ENCODE data around the gene OR5K3. TPM values are rescaled to one million over a fixed set of nuclear protein-coding genes. Genes with fewer than 3 reads are reported as not detected.

The OR5K3 gene, protein sequence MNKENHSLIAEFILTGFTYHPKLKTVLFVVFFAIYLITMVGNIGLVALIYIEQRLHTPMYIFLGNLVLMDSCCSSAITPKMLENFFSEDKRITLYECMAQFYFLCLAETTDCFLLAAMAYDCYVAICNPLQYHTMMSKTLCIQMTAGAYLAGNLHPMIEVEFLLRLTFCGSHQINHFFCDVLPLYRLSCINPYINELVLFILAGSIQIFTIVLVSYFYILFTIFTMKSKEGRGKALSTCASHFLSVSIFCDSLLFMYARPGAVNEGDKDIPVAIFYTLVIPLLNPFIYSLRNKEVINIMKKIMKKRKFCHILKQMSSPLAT
- not detected for total RNA-seq
- not detected for polyA plus RNA-seq
- long read RNA-seq, donor 1, result 0 reads
- long read RNA-seq, donor 2, result 0 reads
- long read RNA-seq, donor 3, result 0 reads
- long read RNA-seq, donor 4, result 0 reads
- long read RNA-seq, donor 5, result 0 reads
- long read RNA-seq, donor 6, result 0 reads
- long read RNA-seq, donor 7, result 0 reads
- long read RNA-seq, donor 8, result 0 reads
- long read RNA-seq, donor 9, result 0 reads
- long read RNA-seq, donor 10, result 0 reads

DNA sequence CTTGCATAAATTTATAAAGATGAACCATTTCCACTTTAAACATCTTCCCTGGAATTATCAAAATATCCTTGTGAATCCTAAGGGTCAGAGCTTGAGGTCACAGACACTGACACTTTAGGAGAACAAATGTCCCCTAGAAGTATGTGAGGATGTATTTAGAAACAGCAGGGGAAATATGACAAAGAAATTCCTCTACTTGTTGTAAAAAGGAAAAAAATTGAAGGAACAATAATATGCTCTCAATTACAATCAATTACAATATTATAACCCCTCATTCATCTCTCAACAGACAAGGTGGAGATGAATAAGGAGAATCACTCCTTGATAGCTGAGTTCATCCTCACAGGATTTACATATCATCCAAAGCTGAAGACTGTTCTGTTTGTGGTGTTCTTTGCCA lies at the start of gene OR5K3:
OR5K3 (plus strand) TSS at position 301 of the 400 bp plus-strand sequence; CDS start at position 301, 0 bp downstream.
- H3K9me3 ChIP-seq, result no peaks in the 10 kb centered on the region
- DNase-seq, result no peak
- no peak within 1 kb of the TSS for H3K27ac ChIP-seq
- H3K36me3 ChIP-seq, result no peaks in the 10 kb centered on the region
- no peaks in the 10 kb centered on the region for H3K4me1 ChIP-seq
- H3K4me3 ChIP-seq, result no peak within 1 kb of the TSS
- intact Hi-C loops (cut with DNase I; ENCODE audit: low total_unique reads), result no loop called here
- H3K27me3 ChIP-seq, result peaks cover 0 to 3% (median 0%) of the 10 kb centered on the region in 3 donors
- TF ChIP-seq POLR2A (IDR thresholded peaks at IDR 0.05) (no peak), EP300 (IDR thresholded peaks at IDR 0.05) (no peak), POLR2AphosphoS5 (IDR thresholded peaks at IDR 0.05) (no peak)
- TF ChIP-seq, protein P1, sequence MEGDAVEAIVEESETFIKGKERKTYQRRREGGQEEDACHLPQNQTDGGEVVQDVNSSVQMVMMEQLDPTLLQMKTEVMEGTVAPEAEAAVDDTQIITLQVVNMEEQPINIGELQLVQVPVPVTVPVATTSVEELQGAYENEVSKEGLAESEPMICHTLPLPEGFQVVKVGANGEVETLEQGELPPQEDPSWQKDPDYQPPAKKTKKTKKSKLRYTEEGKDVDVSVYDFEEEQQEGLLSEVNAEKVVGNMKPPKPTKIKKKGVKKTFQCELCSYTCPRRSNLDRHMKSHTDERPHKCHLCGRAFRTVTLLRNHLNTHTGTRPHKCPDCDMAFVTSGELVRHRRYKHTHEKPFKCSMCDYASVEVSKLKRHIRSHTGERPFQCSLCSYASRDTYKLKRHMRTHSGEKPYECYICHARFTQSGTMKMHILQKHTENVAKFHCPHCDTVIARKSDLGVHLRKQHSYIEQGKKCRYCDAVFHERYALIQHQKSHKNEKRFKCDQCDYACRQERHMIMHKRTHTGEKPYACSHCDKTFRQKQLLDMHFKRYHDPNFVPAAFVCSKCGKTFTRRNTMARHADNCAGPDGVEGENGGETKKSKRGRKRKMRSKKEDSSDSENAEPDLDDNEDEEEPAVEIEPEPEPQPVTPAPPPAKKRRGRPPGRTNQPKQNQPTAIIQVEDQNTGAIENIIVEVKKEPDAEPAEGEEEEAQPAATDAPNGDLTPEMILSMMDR (IDR thresholded peaks at IDR 0.05), result no peak

DNA sequence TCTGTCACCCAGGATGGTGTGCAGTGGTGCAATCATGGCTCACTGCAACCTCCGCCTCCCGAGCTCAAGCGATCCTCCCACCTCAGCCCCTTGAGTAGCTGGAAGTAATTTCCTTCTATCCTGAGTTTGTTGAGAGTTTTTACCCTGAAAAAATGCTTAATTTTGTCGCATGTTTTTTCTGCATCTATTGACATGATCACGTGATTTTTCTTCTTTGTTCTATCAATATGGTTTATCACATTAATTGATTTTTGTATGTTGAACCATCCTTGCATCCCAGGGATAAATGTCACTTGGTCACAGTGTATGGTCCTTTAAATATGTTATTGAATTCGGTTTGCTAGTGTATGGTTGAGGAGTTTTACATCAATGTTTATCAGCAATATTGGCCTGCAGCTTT lies 48.7 kb upstream of the OR5K3 start:
- no peaks in the 10 kb centered on the region for H3K27me3 ChIP-seq
- intact Hi-C loops (cut with DNase I; ENCODE audit: low total_unique reads), result no loop called here
- no peaks in the 10 kb centered on the region for H3K4me1 ChIP-seq
- H3K27ac ChIP-seq, result no peak overlapping the region
- no peaks in the 10 kb centered on the region for H3K36me3 ChIP-seq
- no peak overlapping the region for H3K4me3 ChIP-seq
- 80 to 91% (median 84%) methylated on average over 6 of the region's 6 CpGs for WGBS, 5 donors
- TF ChIP-seq, protein P1 (IDR thresholded peaks at IDR 0.05), result no peak
- TF ChIP-seq POLR2A (IDR thresholded peaks at IDR 0.05), result no peak
- no peak for TF ChIP-seq EP300 (IDR thresholded peaks at IDR 0.05)
- TF ChIP-seq POLR2AphosphoS5 (IDR thresholded peaks at IDR 0.05), result no peak
- H3K9me3 ChIP-seq, result no peaks in the 10 kb centered on the region
- DNase-seq, result no peak

DNA sequence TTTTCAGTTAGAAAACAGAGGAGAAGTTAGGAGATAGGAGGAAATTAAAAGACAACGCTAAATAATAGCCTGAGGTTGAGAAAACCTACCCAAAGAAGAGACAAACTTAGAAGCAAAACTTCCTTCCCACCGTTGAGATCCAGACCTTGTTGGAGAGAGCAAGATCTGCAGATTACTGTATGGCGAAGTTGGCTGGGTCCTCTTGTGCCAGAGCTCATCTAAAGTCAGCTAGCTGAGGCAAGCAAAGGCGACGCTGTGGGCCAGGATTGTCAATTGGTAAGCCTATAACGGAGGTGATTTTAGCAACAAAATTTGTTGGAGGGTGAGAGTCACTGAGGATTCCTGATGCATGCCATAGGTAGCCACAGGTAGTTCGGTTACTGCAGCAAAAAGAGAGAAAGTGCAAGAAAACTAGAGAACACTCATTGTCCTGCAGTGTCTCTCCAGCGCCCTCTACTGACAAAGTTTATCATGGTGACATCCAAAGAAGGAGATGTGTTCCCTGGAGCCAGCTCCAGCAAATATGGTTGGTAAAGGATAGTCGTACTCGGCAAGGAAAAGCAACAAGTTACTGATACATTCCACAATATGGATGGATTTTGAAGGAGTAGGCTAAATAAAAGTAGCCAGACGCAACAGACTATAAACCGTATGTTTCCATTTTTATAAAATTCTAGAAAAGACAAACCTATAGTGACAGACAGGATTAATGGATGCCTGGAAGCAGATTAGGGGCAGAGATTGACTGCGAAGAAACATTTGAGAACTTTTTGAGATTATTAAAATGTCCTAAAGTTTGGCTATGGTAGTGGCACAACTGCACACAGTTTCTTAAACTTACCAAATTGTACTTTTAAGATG lies 46.6 kb upstream of the OR5K3 start:
- Histone ChIP-seq H3K36me3 (no peaks in the 10 kb centered on the region), H3K4me1 (no peaks in the 10 kb centered on the region), H3K4me3 (no peak overlapping the region), H3K27me3 (no peaks in the 10 kb centered on the region), H3K9me3 (no peaks in the 10 kb centered on the region), H3K27ac (no peak overlapping the region)
- 51 to 62% (median 55%) methylated on average over 13 of the region's 13 CpGs for WGBS, 5 donors
- intact Hi-C loops (cut with DNase I; ENCODE audit: low total_unique reads), result no loop called here
- DNase-seq, result peak in 1 of 2 donors; percentile 50
- no peak for TF ChIP-seq POLR2A (IDR thresholded peaks at IDR 0.05)
- TF ChIP-seq, protein P1 (IDR thresholded peaks at IDR 0.05), result peak in 2 of 7 experiments; percentile 9 to 23

DNA sequence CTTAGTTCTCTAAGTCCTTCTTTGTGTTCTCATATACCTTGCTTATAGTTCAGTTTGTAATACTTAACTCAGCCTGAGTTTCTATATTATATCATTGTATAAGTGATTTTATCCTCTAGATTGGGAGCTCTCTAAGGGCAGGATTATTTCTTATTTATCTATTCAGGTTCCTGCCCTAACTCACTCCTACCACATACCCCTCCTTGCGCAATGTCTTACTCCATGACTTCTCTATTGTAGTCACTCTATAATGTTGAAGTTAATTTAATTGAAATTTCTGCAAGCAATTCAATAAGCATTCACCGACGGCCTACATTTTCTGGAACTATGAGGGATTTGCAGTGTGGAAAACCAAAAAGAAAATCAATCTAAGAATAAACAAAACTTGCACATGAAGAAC lies 40.4 kb upstream of the OR5K3 start:
- Histone ChIP-seq H3K9me3 (no peaks in the 10 kb centered on the region), H3K4me1 (no peaks in the 10 kb centered on the region), H3K27ac (no peak overlapping the region), H3K36me3 (no peaks in the 10 kb centered on the region), H3K4me3 (no peak overlapping the region), H3K27me3 (no peaks in the 10 kb centered on the region)
- TF ChIP-seq POLR2A (IDR thresholded peaks at IDR 0.05) (no peak), POLR2AphosphoS5 (IDR thresholded peaks at IDR 0.05) (no peak), EP300 (IDR thresholded peaks at IDR 0.05) (no peak)
- TF ChIP-seq, protein P1 (IDR thresholded peaks at IDR 0.05), result no peak
- intact Hi-C loops (cut with DNase I; ENCODE audit: low total_unique reads), result no loop called here
- no peak for DNase-seq
- 81 to 94% (median 88%) methylated on average over 3 of the region's 3 CpGs for WGBS, 5 donors
